ENCODE results near the gene TEX10.

TEX10 gene

DNA sequence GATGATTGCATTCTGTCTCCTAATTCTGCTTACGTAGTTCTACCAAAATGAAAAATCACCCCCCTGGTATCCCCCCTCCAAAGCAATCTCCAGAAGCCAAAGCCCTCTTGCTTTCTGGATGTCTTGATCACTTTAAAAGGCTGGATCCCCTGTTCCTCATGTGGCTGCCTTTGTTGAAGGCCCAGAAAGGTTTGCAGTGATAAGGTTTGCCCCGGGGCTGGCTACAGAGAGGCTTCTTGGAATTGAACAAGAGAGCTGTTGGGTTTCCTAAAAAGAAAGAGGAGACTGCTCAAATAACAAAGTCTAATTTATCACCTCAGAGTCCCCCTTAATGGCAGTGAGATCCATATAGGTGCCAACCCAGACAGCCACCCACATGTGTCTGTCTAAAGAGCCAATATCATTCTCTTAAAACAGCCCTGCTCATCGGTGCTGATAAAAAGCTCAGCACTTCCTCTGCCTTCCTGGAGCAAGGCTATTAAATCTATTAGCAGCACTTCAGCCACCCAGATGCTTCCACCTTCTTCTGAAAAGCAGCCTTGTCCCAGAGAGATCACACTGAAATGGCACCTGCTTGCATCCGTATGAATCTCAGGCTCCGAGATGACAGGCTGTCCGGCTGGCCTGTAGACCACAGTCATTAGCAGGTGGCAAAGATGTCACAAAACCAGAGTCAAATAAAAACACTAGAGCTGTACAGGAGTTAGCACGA, 70.9 kb downstream of the TEX10 start:
- WGBS, 2 donors (ENCODE audit: extremely low coverage in 2 of 2, insufficient read length in 2 of 2, insufficient replicate concordance in 1 of 2), result no CpG with 5 or more reads among the region's 7 CpGs
- Histone ChIP-seq H2BK5ac (ENCODE audit: low read length) (no peak overlapping the region), H3K4me3 (ENCODE audit: low read length in 2 of 2) (no peak overlapping the region), H3K4ac (ENCODE audit: low read length) (no peak overlapping the region), H3K4me1 (ENCODE audit: control insufficient read depth in 2 of 2, insufficient read depth in 1 of 2, low read depth in 1 of 2, low read length in 2 of 2) (peaks cover 0 to 2% of the 10 kb centered on the region in 2 donors), H3K18ac (ENCODE audit: low read length) (no peak overlapping the region), H3K9ac (ENCODE audit: low read depth, low read length, poor library complexity) (no peak overlapping the region), H2AK5ac (ENCODE audit: low read depth, low read length) (no peak overlapping the region), H4K8ac (ENCODE audit: low read depth, low read length) (no peak overlapping the region), H3K79me1 (ENCODE audit: low read depth, low read length) (no peaks in the 10 kb centered on the region), H2BK12ac (ENCODE audit: low read length) (no peak overlapping the region), H2BK120ac (ENCODE audit: low read depth, low read length) (no peak overlapping the region), H3K4me2 (ENCODE audit: insufficient read depth, low read length, poor library complexity, severe bottlenecking) (no peak overlapping the region), H3K27ac (replicated peaks; ENCODE audit: low read length) (no peak overlapping the region), H3K36me3 (replicated peaks in 1 of 2; ENCODE audit: control insufficient read depth in 2 of 2, insufficient read depth in 2 of 2, low read length in 2 of 2) (peaks cover 5 to 76% of the 10 kb centered on the region in 2 donors), H4K91ac (ENCODE audit: low read depth, low read length, poor library complexity) (no peak overlapping the region), H2BK15ac (ENCODE audit: low read length) (no peak overlapping the region), H3K9me3 (replicated peaks in 1 of 2; ENCODE audit: control insufficient read depth in 2 of 2, insufficient read depth in 1 of 2, low read depth in 1 of 2, low read length in 2 of 2) (peaks cover 5 to 23% of the 10 kb centered on the region in 2 donors), H3K27me3 (ENCODE audit: control insufficient read depth in 3 of 3, insufficient read depth in 3 of 3, low read depth in 1 of 3, low read length in 3 of 3) (no peaks in the 10 kb centered on the region), H3K23ac (ENCODE audit: low read depth, low read length, poor library complexity) (no peak overlapping the region), H2AFZ (ENCODE audit: low read length) (no peak overlapping the region), H3K14ac (ENCODE audit: low read length) (no peak overlapping the region)
- DNase-seq (ENCODE audit: low spot score), result no peak

DNA sequence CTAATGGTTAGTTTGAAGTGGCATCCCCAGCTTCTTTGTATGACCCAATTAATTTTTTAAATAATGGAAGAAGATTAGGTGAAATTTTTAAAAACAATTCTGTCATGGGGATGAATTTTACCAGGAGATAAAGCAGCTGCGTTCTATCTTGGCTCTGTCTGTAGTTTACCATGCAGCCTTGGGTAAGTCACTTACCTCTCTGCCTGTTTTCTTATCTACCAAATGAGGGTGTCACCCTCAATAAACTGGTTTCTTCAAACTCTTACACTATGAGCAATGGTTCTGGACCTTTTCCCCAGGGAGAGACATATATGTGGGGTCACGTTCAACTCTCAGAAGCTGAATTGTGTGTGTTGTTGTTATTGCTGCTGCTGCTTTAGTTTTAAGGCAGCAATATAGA, 71.7 kb downstream of the TEX10 start:
- H2AFZ ChIP-seq (ENCODE audit: low read length), result no peak overlapping the region
- no peaks in the 10 kb centered on the region for H3K79me1 ChIP-seq (ENCODE audit: low read depth, low read length)
- peaks cover 5 to 73% of the 10 kb centered on the region in 2 donors for H3K36me3 ChIP-seq (replicated peaks in 1 of 2; ENCODE audit: control insufficient read depth in 2 of 2, insufficient read depth in 2 of 2, low read length in 2 of 2)
- no peaks in the 10 kb centered on the region for H3K27me3 ChIP-seq (ENCODE audit: control insufficient read depth in 3 of 3, insufficient read depth in 3 of 3, low read depth in 1 of 3, low read length in 3 of 3)
- no peak overlapping the region for H2BK12ac ChIP-seq (ENCODE audit: low read length)
- no CpG with 5 or more reads among the region's 2 CpGs for WGBS, 2 donors (ENCODE audit: extremely low coverage in 2 of 2, insufficient read length in 2 of 2, insufficient replicate concordance in 1 of 2)
- no peak overlapping the region for H4K8ac ChIP-seq (ENCODE audit: low read depth, low read length)
- H3K4me2 ChIP-seq (ENCODE audit: insufficient read depth, low read length, poor library complexity, severe bottlenecking), result no peak overlapping the region
- H3K4me3 ChIP-seq (ENCODE audit: low read length in 2 of 2), result no peak overlapping the region
- H2BK15ac ChIP-seq (ENCODE audit: low read length), result no peak overlapping the region
- peaks cover 5 to 20% of the 10 kb centered on the region in 2 donors for H3K9me3 ChIP-seq (replicated peaks in 1 of 2; ENCODE audit: control insufficient read depth in 2 of 2, insufficient read depth in 1 of 2, low read depth in 1 of 2, low read length in 2 of 2)
- no peak overlapping the region for H3K4ac ChIP-seq (ENCODE audit: low read length)
- H2BK120ac ChIP-seq (ENCODE audit: low read depth, low read length), result no peak overlapping the region
- H4K91ac ChIP-seq (ENCODE audit: low read depth, low read length, poor library complexity), result no peak overlapping the region
- H3K9ac ChIP-seq (ENCODE audit: low read depth, low read length, poor library complexity), result no peak overlapping the region
- H2AK5ac ChIP-seq (ENCODE audit: low read depth, low read length), result no peak overlapping the region
- H3K27ac ChIP-seq (replicated peaks; ENCODE audit: low read length), result no peak overlapping the region
- no peak overlapping the region for H2BK5ac ChIP-seq (ENCODE audit: low read length)
- H3K18ac ChIP-seq (ENCODE audit: low read length), result no peak overlapping the region
- no peak overlapping the region for H3K23ac ChIP-seq (ENCODE audit: low read depth, low read length, poor library complexity)
- no peak overlapping the region for H3K14ac ChIP-seq (ENCODE audit: low read length)
- no peak for DNase-seq (ENCODE audit: low spot score)
- peaks cover 0 to 2% of the 10 kb centered on the region in 2 donors for H3K4me1 ChIP-seq (ENCODE audit: control insufficient read depth in 2 of 2, insufficient read depth in 1 of 2, low read depth in 1 of 2, low read length in 2 of 2)

DNA sequence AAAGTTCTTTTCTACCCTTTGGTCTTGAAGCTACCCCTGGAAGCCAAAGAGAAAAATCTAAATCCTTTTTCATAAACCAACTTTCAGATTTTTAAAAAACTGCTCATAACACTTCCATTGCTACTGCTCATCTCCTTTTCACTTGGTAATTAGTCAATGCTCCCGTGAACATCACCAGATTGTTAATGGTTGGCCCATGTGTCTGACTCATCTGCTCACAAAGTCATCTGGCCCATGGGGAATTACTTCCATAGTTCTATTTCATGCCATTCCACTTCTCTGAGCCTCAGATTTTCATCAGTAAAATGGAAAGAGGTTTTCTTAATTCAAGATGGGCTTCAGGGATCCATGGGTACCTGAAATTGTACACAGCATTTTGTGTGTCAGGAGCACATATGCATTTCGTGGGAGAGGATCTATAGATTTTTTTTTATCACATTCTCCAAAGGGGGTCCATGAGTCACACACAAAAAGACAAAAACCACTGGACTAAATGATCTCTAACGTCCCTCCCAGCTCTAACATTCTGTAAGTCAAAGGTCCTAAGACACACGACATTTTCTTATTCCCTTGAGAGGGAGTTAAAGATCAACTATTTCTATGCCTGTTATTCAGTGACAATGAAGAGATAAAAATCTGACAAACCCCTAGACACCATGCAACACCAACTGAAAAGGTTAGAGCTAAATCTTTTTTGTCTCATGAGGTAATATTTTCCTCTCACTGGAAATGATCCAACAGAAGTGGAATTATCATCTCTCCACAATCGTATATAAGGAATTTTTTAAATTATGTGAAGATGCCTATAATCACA, 75.4 kb downstream of the TEX10 start:
- no peak overlapping the region for H3K23ac ChIP-seq (ENCODE audit: low read depth, low read length, poor library complexity)
- H3K9ac ChIP-seq (ENCODE audit: low read depth, low read length, poor library complexity), result no peak overlapping the region
- H3K79me1 ChIP-seq (ENCODE audit: low read depth, low read length), result no peaks in the 10 kb centered on the region
- H3K14ac ChIP-seq (ENCODE audit: low read length), result no peak overlapping the region
- H3K9me3 ChIP-seq (replicated peaks in 1 of 2; ENCODE audit: control insufficient read depth in 2 of 2, insufficient read depth in 1 of 2, low read depth in 1 of 2, low read length in 2 of 2), result no peaks in the 10 kb centered on the region
- no peak overlapping the region for H3K4ac ChIP-seq (ENCODE audit: low read length)
- no peak overlapping the region for H2BK120ac ChIP-seq (ENCODE audit: low read depth, low read length)
- no peak overlapping the region for H4K91ac ChIP-seq (ENCODE audit: low read depth, low read length, poor library complexity)
- no CpG with 5 or more reads among the region's 5 CpGs for WGBS, 2 donors (ENCODE audit: extremely low coverage in 2 of 2, insufficient read length in 2 of 2, insufficient replicate concordance in 1 of 2)
- H3K4me3 ChIP-seq (ENCODE audit: low read length in 2 of 2), result no peak overlapping the region
- no peak overlapping the region for H3K27ac ChIP-seq (replicated peaks; ENCODE audit: low read length)
- no peak for DNase-seq (ENCODE audit: low spot score)
- H3K18ac ChIP-seq (ENCODE audit: low read length), result no peak overlapping the region
- no peak overlapping the region for H2AFZ ChIP-seq (ENCODE audit: low read length)
- H3K27me3 ChIP-seq (ENCODE audit: control insufficient read depth in 3 of 3, insufficient read depth in 3 of 3, low read depth in 1 of 3, low read length in 3 of 3), result no peaks in the 10 kb centered on the region
- H2BK15ac ChIP-seq (ENCODE audit: low read length), result no peak overlapping the region
- H2BK12ac ChIP-seq (ENCODE audit: low read length), result no peak overlapping the region
- peaks cover 0 to 2% of the 10 kb centered on the region in 2 donors for H3K4me1 ChIP-seq (ENCODE audit: control insufficient read depth in 2 of 2, insufficient read depth in 1 of 2, low read depth in 1 of 2, low read length in 2 of 2)
- peaks cover 4 to 75% of the 10 kb centered on the region in 2 donors for H3K36me3 ChIP-seq (replicated peaks in 1 of 2; ENCODE audit: control insufficient read depth in 2 of 2, insufficient read depth in 2 of 2, low read length in 2 of 2)
- H3K4me2 ChIP-seq (ENCODE audit: insufficient read depth, low read length, poor library complexity, severe bottlenecking), result no peak overlapping the region
- no peak overlapping the region for H2AK5ac ChIP-seq (ENCODE audit: low read depth, low read length)
- H4K8ac ChIP-seq (ENCODE audit: low read depth, low read length), result no peak overlapping the region
- H2BK5ac ChIP-seq (ENCODE audit: low read length), result no peak overlapping the region

DNA sequence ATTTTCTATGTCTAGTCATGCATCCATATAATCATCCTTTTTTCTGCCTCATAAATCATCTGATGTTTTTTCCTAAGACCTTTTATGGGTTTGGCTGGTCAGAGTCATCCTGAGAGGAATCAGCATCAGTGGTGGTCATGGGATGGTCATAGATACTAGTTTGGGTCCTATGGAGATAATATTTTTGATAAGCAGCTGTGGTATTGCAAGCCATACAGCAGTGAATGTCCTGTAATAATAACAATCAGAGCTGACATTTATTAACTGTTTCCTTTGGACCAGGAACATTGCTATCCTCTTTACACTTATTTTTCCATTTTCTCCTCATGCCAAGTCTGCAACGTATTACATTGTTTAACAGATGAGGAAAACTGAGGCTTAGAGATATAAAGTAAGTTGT, 83.1 kb downstream of the TEX10 start:
- H3K14ac ChIP-seq (ENCODE audit: low read length), result no peak overlapping the region
- H3K9me3 ChIP-seq (replicated peaks in 1 of 2; ENCODE audit: control insufficient read depth in 2 of 2, insufficient read depth in 1 of 2, low read depth in 1 of 2, low read length in 2 of 2), result no peaks in the 10 kb centered on the region
- no peaks in the 10 kb centered on the region for H3K79me1 ChIP-seq (ENCODE audit: low read depth, low read length)
- H2BK15ac ChIP-seq (ENCODE audit: low read length), result no peak overlapping the region
- peaks cover 6 to 52% of the 10 kb centered on the region in 2 donors for H3K36me3 ChIP-seq (replicated peaks in 1 of 2; ENCODE audit: control insufficient read depth in 2 of 2, insufficient read depth in 2 of 2, low read length in 2 of 2)
- no peak overlapping the region for H3K4me2 ChIP-seq (ENCODE audit: insufficient read depth, low read length, poor library complexity, severe bottlenecking)
- H3K27me3 ChIP-seq (ENCODE audit: control insufficient read depth in 3 of 3, insufficient read depth in 3 of 3, low read depth in 1 of 3, low read length in 3 of 3), result no peaks in the 10 kb centered on the region
- H2BK12ac ChIP-seq (ENCODE audit: low read length), result no peak overlapping the region
- no peak overlapping the region for H4K8ac ChIP-seq (ENCODE audit: low read depth, low read length)
- H2BK5ac ChIP-seq (ENCODE audit: low read length), result no peak overlapping the region
- H3K4ac ChIP-seq (ENCODE audit: low read length), result no peak overlapping the region
- no peak overlapping the region for H3K18ac ChIP-seq (ENCODE audit: low read length)
- H3K4me1 ChIP-seq (ENCODE audit: control insufficient read depth in 2 of 2, insufficient read depth in 1 of 2, low read depth in 1 of 2, low read length in 2 of 2), result no peaks in the 10 kb centered on the region
- WGBS, 2 donors (ENCODE audit: extremely low coverage in 2 of 2, insufficient read length in 2 of 2, insufficient replicate concordance in 1 of 2), result no CpG with 5 or more reads among the region's 1 CpG
- H2AK5ac ChIP-seq (ENCODE audit: low read depth, low read length), result no peak overlapping the region
- no peak overlapping the region for H2AFZ ChIP-seq (ENCODE audit: low read length)
- no peak overlapping the region for H3K23ac ChIP-seq (ENCODE audit: low read depth, low read length, poor library complexity)
- H3K4me3 ChIP-seq (ENCODE audit: low read length in 2 of 2), result no peak overlapping the region
- no peak overlapping the region for H2BK120ac ChIP-seq (ENCODE audit: low read depth, low read length)
- H4K91ac ChIP-seq (ENCODE audit: low read depth, low read length, poor library complexity), result no peak overlapping the region
- H3K27ac ChIP-seq (replicated peaks; ENCODE audit: low read length), result no peak overlapping the region
- no peak for DNase-seq (ENCODE audit: low spot score)
- H3K9ac ChIP-seq (ENCODE audit: low read depth, low read length, poor library complexity), result no peak overlapping the region
